GM18505 (cell line): ENCODE measurements around the gene AKT1.

Experiments used
- ATAC-seq: cut with Tn5 transposase; IDR thresholded peaks from one replicate; pipeline ENCODE4 v1.9.1; 2021; ENCODE audit not compliant: unreplicated experiment
- POLR2A ChIP-seq: IDR thresholded peaks from 4 replicates; pipeline ENCODE4 v1.6.1; 2011; ENCODE audit warnings: borderline replicate concordance; ENCODE audit not compliant: insufficient read depth, insufficient read length; ENCODE audit errors: extremely low read depth

AKT1 gene

DNA sequence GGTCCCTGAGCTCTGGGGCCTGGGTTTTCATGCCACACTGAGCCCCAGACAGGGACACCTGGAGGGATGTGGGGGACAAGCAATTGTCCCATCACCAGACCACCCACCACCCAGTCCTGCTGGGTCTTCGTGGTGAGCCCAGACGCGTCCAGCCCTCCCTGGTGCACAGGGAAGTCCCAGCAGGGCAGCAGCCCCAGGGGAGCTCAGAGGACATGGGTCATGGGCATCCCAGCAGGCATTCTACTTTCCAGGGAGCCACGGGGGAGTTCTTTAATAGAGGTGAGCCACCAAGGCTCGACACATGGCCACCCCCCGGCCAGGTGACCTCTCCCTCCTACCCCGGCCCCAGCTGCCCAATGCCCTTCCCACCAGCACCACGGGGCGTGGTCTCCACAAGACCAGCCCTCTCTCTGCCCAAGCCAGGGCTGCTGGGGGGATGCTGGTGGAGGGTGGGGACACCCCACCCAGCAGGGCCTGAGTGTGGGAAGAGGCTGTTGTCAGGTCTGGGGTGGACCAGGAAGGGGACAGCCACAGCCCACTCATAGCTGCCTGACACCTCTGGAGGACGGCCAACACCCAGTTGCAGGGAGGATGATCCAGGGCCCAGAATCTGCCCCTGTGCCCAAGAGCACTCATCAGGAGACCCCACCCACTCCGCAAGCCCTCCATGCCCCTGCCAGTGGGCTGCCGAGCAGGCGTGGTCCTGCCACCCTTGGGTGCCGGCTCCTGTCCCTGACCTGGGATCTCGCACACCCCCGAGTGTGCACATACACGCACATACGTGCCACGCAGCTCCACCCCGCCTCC is 14.1 kb downstream of the AKT1 start:
- no peak for ATAC-seq
- no peak for TF ChIP-seq POLR2A

DNA sequence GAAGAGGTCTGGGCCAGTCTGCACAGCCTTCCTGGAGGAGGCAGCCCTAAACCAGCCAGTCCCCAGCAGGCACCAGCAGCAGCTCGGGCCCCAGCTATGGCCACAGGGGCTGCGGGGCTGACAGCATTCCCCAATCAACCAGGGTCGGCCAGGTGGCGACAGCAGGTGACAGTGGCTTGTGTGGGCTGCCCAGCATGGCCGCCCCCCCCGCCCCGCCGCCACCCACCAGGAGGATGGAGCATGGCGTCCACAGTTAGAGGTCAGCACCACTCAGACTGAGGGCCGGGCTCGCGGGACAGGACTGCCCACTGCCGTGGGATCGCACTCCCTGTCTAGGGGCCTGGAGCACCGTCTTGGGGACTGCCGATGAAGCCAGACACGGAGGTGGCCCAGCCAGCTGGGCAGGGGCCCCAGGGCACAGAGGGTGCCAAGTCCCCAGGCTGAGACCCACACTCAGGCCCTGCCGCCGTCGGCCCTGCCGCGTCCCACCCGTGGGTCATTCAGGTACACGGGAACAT is 15.0 kb downstream of the AKT1 start:
- no peak for ATAC-seq

GRCh38 chr14:104779776-104780512 is 15.6 kb downstream of the AKT1 start:
- ATAC-seq: no peak
- TF ChIP-seq POLR2A: no peak

More for the DNA sequence above, 15.0 kb downstream of the AKT1 start:
- no peak for TF ChIP-seq POLR2A

- no peak for TF ChIP-seq POLR2A
- ATAC-seq: no peak
Measured at GRCh38 chr14:104778694-104779331, 16.7 kb downstream of the AKT1 start.

GRCh38 chr14:104777808-104778249 is 17.7 kb downstream of the AKT1 start:
- ATAC-seq: no peak
- no peak for TF ChIP-seq POLR2A

DNA sequence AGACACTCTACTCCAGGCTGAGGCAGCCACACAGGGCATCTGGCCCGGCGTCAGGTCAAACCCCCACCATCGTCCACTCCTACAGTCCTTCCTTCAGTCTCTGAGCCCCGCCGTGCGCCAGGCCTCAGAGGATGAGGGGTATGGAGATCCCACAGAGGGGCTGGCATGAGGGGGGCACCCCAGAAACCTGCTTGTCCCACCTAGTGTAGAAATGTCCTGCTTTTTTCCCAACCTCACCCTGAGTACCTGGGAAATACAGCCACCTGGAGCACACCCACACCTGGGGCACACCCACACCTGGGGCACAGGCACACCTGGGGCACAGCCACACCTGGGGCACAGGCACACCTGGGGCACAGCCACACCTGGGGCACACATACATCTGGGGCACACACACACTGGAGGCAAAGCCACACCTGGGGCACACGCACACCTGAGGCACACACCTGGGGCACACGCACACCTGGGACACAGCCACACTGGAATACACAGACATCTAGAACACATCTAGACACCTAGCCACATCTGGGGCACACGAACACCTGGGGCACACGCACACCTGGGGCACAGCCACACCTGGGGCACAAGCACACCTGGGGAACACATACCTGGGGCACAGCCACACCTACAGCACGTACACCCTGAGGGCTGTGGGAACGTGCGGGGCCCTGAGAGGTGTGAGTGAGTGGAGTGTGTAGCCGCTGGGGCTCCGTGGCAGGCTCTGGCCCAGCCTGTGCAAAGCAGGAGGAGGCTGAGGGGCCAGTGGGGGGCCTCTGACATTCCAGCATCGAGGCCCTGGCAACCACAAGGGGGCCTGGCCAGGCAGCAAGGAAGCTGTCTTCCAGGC is 18.4 kb downstream of the AKT1 start:
- TF ChIP-seq POLR2A: no peak
- no peak for ATAC-seq

- TF ChIP-seq POLR2A: no peak
- ATAC-seq: no peak
Measured at GRCh38 chr14:104776481-104776880, 19.1 kb downstream of the AKT1 start.

DNA sequence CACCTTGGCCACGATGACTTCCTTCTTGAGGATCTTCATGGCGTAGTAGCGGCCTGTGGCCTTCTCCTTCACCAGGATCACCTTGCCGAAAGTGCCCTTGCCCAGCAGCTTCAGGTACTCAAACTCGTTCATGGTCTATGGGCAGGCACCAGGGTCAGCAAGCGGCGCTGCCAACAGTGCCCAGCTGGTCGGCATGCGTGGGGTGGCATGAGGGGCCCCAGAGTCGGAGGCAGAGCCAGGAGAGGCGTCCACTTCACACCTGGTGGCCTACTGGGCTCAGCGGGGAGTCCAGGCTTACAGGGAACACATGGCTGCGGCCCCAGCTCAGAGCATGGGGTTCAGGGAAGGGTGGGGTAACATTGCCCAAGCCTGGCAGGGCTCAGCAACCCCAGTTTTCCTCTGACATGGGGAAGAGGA is 20.5 kb downstream of the AKT1 start:
- no peak for TF ChIP-seq POLR2A
- ATAC-seq: no peak

- ATAC-seq: no peak
- TF ChIP-seq POLR2A: peak; percentile 21
Measured at GRCh38 chr14:104774453-104775072, 21.0 kb downstream of the AKT1 start.

DNA sequence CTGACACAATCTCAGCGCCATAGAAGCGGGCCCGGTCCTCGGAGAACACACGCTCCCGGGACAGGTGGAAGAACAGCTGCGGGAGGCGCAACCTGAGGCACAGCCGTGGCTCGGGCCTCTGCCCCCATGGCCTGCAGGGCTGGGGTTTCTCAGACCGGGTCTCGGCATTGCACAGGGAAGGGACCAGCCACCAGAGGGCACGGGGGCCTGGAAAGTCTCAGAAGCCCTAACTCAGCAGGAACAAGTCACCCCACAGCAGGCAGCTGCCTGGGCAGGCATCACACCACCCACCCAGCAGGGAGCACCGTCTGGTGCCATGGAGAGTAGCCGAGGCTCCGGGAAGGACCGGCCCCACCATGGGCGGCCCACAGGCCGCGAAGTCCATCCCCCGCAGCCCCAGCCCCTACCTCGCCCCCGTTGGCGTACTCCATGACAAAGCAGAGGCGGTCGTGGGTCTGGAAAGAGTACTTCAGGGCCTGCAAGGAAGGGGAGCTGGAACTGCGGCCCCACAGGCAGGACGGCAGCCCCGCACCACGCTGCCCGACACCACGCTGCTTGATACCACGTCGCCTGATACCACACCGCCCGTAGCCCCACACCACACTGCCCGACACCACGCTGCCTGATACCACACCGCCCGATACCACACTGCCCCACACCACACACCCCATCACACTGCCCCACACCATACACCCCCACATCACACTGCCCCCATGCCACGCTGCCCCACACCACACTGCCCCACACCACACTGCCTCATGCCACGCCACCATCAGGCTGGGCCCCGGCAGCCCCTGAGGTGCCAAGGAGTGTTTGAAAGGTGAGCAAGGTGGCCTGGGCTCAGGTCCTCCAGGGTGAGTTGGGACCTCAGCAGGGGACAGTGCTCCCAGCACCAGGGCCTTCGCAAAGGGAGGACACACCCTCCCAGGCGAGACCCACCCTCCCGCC is 21.8 kb downstream of the AKT1 start:
- TF ChIP-seq POLR2A: no peak
- no peak for ATAC-seq
